Measurements from ENCODE around the gene NAA30. TPM values are rescaled to one million over a fixed set of nuclear protein-coding genes. Genes with fewer than 3 reads are reported as not detected.

Gene NAA30
- total RNA-seq, 1 experiment from 2014 or later, result 13.1 TPM

GRCh38 chr14:57418999-57419398, 28.6 kb downstream of the NAA30 start:
- no peak overlapping the region for H3K27ac ChIP-seq (ENCODE audit: low read length)

GRCh38 chr14:57420033-57420432, 29.6 kb downstream of the NAA30 start:
- Histone ChIP-seq H3K9me3 (ENCODE audit: control insufficient read depth, insufficient read depth, low read depth, low read length) (no peaks in the 10 kb centered on the region), H3K36me3 (ENCODE audit: control insufficient read depth, insufficient read depth, low read length) (no peaks in the 10 kb centered on the region), H3K27ac (ENCODE audit: low read length) (no peak overlapping the region), H3K4me1 (ENCODE audit: control insufficient read depth, insufficient read depth, low read length) (no peaks in the 10 kb centered on the region), H3K27me3 (ENCODE audit: control insufficient read depth, insufficient read depth, low read length) (no peaks in the 10 kb centered on the region), H3K4me3 (ENCODE audit: low read depth in 2 of 2, low read length in 2 of 2) (no peak overlapping the region)
- TF ChIP-seq REST (IDR thresholded peaks at IDR 0.05; ENCODE audit: insufficient read depth in 1 of 2, low read depth in 2 of 2, low read length in 1 of 2), result no peak
- TF ChIP-seq SIN3A (IDR thresholded peaks at IDR 0.05; ENCODE audit: borderline replicate concordance, insufficient read depth, low read depth, low read length), result no peak
- TF ChIP-seq TCF7L2 (IDR thresholded peaks at IDR 0.05; ENCODE audit: low read depth, low read length), result no peak
- TF ChIP-seq POLR2AphosphoS5 (IDR thresholded peaks at IDR 0.05; ENCODE audit: low read depth, low read length), result no peak
- TF ChIP-seq CTCF (IDR thresholded peaks at IDR 0.05), result no peak
- BruUV-seq (replicated peaks), result no TSS peak
- no peak for DNase-seq (ENCODE audit: low read depth, low spot score)
- no peak for ATAC-seq
- CTCF ChIA-PET, result no interaction called here
- intact Hi-C loops (cut with micrococcal nuclease; ENCODE audit: unreplicated experiment), result no loop called here
- in situ Hi-C loops (cut with HindIII; ENCODE audit: low pct_unique_long_range_greater_than_20kb, low sequenced_read_pairs), result no loop called here
- POLR2A ChIA-PET, result no interaction called here

More at GRCh38 chr14:57418999-57419398, 28.6 kb downstream of the NAA30 start:
- CTCF ChIA-PET, result no interaction called here
- in situ Hi-C loops (cut with HindIII; ENCODE audit: low pct_unique_long_range_greater_than_20kb, low sequenced_read_pairs) (no loop called here), intact Hi-C loops (cut with micrococcal nuclease; ENCODE audit: unreplicated experiment) (no loop called here)
- DNase-seq (ENCODE audit: low read depth, low spot score) (no peak), ATAC-seq (no peak)
- POLR2A ChIA-PET, result no interaction called here
- no peaks in the 10 kb centered on the region for H3K36me3 ChIP-seq (ENCODE audit: control insufficient read depth, insufficient read depth, low read length)
- no peaks in the 10 kb centered on the region for H3K9me3 ChIP-seq (ENCODE audit: control insufficient read depth, insufficient read depth, low read depth, low read length)
- H3K4me3 ChIP-seq (ENCODE audit: low read depth in 2 of 2, low read length in 2 of 2), result no peak overlapping the region
- H3K27me3 ChIP-seq (ENCODE audit: control insufficient read depth, insufficient read depth, low read length), result no peaks in the 10 kb centered on the region
- no peaks in the 10 kb centered on the region for H3K4me1 ChIP-seq (ENCODE audit: control insufficient read depth, insufficient read depth, low read length)
- TF ChIP-seq REST (IDR thresholded peaks at IDR 0.05; ENCODE audit: insufficient read depth in 1 of 2, low read depth in 2 of 2, low read length in 1 of 2), result no peak
- no peak for TF ChIP-seq TCF7L2 (IDR thresholded peaks at IDR 0.05; ENCODE audit: low read depth, low read length)
- no peak for TF ChIP-seq POLR2AphosphoS5 (IDR thresholded peaks at IDR 0.05; ENCODE audit: low read depth, low read length)
- no peak for TF ChIP-seq CTCF (IDR thresholded peaks at IDR 0.05)
- TF ChIP-seq SIN3A (IDR thresholded peaks at IDR 0.05; ENCODE audit: borderline replicate concordance, insufficient read depth, low read depth, low read length), result no peak
- BruUV-seq (replicated peaks), result no TSS peak

Data from Panc1 (cell line).